ENCODE results near the gene SUB1. TPM values are rescaled to one million over a fixed set of nuclear protein-coding genes. Genes with fewer than 3 reads are reported as not detected.

Gene SUB1
- total RNA-seq, 1 experiment from 2014 or later = 334 TPM

GRCh38 chr5:32597041-32597629, 11.8 kb downstream of the SUB1 start:
- DNase-seq = no peak

GRCh38 chr5:32598260-32598937, 13.0 kb downstream of the SUB1 start:
- peaks cover 59% of the 10 kb centered on the region for H3K36me3 Mint-ChIP-seq (ENCODE audit: insufficient read depth, unreplicated experiment)
- peaks cover 25% of the 10 kb centered on the region for H3K4me1 Mint-ChIP-seq (ENCODE audit: low read depth, unreplicated experiment)
- no peak for DNase-seq
- BruUV-seq (replicated peaks) = no TSS peak
- H3K4me3 Mint-ChIP-seq (ENCODE audit: low read depth, unreplicated experiment) = no peak overlapping the region
- intact Hi-C loops (cut with micrococcal nuclease; ENCODE audit: unreplicated experiment) = loop anchor here (10.0 kb wide), 2 partner anchors 194 to 364 kb away; no protein-coding TSS in a partner anchor
- TF ChIP-seq CTCF (IDR thresholded peaks at IDR 0.05; ENCODE audit: unreplicated experiment) = no peak
- no peaks in the 10 kb centered on the region for H3K27me3 Mint-ChIP-seq (ENCODE audit: unreplicated experiment)
- no peaks in the 10 kb centered on the region for H3K9me3 Mint-ChIP-seq (ENCODE audit: low read depth, unreplicated experiment)
- CTCF ChIA-PET = no interaction called here
- H3K27ac Mint-ChIP-seq (ENCODE audit: unreplicated experiment) = no peak overlapping the region

More at GRCh38 chr5:32597041-32597629, 11.8 kb downstream of the SUB1 start:
- no peak for TF ChIP-seq CTCF (IDR thresholded peaks at IDR 0.05; ENCODE audit: unreplicated experiment)
- CTCF ChIA-PET = no interaction called here
- no TSS peak for BruUV-seq (replicated peaks)
- Mint-ChIP-seq H3K4me3 (ENCODE audit: low read depth, unreplicated experiment) (no peak overlapping the region), H3K36me3 (ENCODE audit: insufficient read depth, unreplicated experiment) (peaks cover 70% of the 10 kb centered on the region), H3K9me3 (ENCODE audit: low read depth, unreplicated experiment) (no peaks in the 10 kb centered on the region), H3K27ac (ENCODE audit: unreplicated experiment) (no peak overlapping the region), H3K4me1 (ENCODE audit: low read depth, unreplicated experiment) (peaks cover 33% of the 10 kb centered on the region), H3K27me3 (ENCODE audit: unreplicated experiment) (no peaks in the 10 kb centered on the region)
- intact Hi-C loops (cut with micrococcal nuclease; ENCODE audit: unreplicated experiment) = loop anchor here (10.0 kb wide), 2 partner anchors 192 to 362 kb away; no protein-coding TSS in a partner anchor

- H3K4me1 Mint-ChIP-seq (ENCODE audit: low read depth, unreplicated experiment) = peaks cover 25% of the 10 kb centered on the region
- no peak for DNase-seq
- intact Hi-C loops (cut with micrococcal nuclease; ENCODE audit: unreplicated experiment) = loop anchor here (10.0 kb wide), 2 partner anchors 194 to 364 kb away; no protein-coding TSS in a partner anchor
- peaks cover 56% of the 10 kb centered on the region for H3K36me3 Mint-ChIP-seq (ENCODE audit: insufficient read depth, unreplicated experiment)
- no TSS peak for BruUV-seq (replicated peaks)
- H3K4me3 Mint-ChIP-seq (ENCODE audit: low read depth, unreplicated experiment) = no peak overlapping the region
- H3K27ac Mint-ChIP-seq (ENCODE audit: unreplicated experiment) = no peak overlapping the region
- TF ChIP-seq CTCF (IDR thresholded peaks at IDR 0.05; ENCODE audit: unreplicated experiment) = no peak
- CTCF ChIA-PET = interaction anchor here (0.7 kb wide), 1 partner anchor 11 kb away, joined by 6 read pairs; no protein-coding TSS in a partner anchor
- no peaks in the 10 kb centered on the region for H3K27me3 Mint-ChIP-seq (ENCODE audit: unreplicated experiment)
- no peaks in the 10 kb centered on the region for H3K9me3 Mint-ChIP-seq (ENCODE audit: low read depth, unreplicated experiment)
These were observed 13.7 kb downstream of the SUB1 start for GRCh38 chr5:32598997-32599549.

- Mint-ChIP-seq H3K27me3 (ENCODE audit: unreplicated experiment) (no peaks in the 10 kb centered on the region), H3K27ac (ENCODE audit: unreplicated experiment) (no peak overlapping the region), H3K9me3 (ENCODE audit: low read depth, unreplicated experiment) (no peaks in the 10 kb centered on the region), H3K4me1 (ENCODE audit: low read depth, unreplicated experiment) (peaks cover 25% of the 10 kb centered on the region), H3K4me3 (ENCODE audit: low read depth, unreplicated experiment) (no peak overlapping the region), H3K36me3 (ENCODE audit: insufficient read depth, unreplicated experiment) (peaks cover 65% of the 10 kb centered on the region)
- intact Hi-C loops (cut with micrococcal nuclease; ENCODE audit: unreplicated experiment) = no loop called here
- CTCF ChIA-PET = no interaction called here
- no peak for TF ChIP-seq CTCF (IDR thresholded peaks at IDR 0.05; ENCODE audit: unreplicated experiment)
- DNase-seq = no peak
- BruUV-seq (replicated peaks) = no TSS peak
These were observed 14.8 kb downstream of the SUB1 start for GRCh38 chr5:32600054-32600622.
